ENCODE measurements around the gene SIRPA. TPM values are rescaled to one million over a fixed set of nuclear protein-coding genes. Genes with fewer than 3 reads are reported as not detected.

Gene SIRPA
- total RNA-seq, 1 experiment from 2014 or later: 8.9 TPM

DNA sequence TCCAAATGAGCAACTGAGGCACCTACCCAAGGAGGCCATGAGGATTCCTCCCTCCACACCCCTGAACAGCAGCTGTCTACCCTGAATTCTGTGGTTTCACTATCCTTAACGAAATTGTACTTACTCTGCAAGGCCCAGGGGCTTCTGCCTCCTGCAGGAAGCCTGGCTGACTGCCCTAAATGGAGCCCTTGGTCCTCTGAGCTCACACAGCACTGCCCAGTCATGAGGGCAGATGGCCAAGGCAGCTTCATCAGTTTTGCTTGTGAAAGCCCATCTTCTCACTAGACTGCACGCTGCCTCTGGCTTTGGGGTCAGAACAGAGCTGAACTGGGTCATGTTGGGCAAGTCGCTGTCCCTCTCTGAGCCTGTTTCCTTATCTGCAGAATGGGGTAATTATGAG, 26.4 kb upstream of the SIRPA start (continued):
- TF ChIP-seq AR (CRISPR knock-in tag; IDR thresholded peaks at IDR 0.05): no peak
- no peak for TF ChIP-seq FOXP1 (CRISPR knock-in tag; IDR thresholded peaks at IDR 0.05; ENCODE audit: borderline replicate concordance)
- TF ChIP-seq TCF7 (CRISPR knock-in tag; IDR thresholded peaks at IDR 0.05; ENCODE audit: low read depth): no peak
- no peak for TF ChIP-seq CREB1 (CRISPR knock-in tag; IDR thresholded peaks at IDR 0.05)
- no peak for TF ChIP-seq USF2 (CRISPR knock-in tag; IDR thresholded peaks at IDR 0.05)
- TF ChIP-seq ZNF317 (CRISPR knock-in tag; IDR thresholded peaks at IDR 0.05; ENCODE audit: borderline replicate concordance, low read depth): no peak
- TF ChIP-seq, protein P1, sequence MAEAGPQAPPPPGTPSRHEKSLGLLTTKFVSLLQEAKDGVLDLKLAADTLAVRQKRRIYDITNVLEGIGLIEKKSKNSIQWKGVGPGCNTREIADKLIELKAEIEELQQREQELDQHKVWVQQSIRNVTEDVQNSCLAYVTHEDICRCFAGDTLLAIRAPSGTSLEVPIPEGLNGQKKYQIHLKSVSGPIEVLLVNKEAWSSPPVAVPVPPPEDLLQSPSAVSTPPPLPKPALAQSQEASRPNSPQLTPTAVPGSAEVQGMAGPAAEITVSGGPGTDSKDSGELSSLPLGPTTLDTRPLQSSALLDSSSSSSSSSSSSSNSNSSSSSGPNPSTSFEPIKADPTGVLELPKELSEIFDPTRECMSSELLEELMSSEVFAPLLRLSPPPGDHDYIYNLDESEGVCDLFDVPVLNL (CRISPR knock-in tag; IDR thresholded peaks at IDR 0.05; ENCODE audit: borderline replicate concordance, low read depth): no peak
- no peak for TF ChIP-seq ZNF425 (CRISPR knock-in tag; conservative IDR thresholded peaks at IDR 0.05)
- TF ChIP-seq, protein P2, sequence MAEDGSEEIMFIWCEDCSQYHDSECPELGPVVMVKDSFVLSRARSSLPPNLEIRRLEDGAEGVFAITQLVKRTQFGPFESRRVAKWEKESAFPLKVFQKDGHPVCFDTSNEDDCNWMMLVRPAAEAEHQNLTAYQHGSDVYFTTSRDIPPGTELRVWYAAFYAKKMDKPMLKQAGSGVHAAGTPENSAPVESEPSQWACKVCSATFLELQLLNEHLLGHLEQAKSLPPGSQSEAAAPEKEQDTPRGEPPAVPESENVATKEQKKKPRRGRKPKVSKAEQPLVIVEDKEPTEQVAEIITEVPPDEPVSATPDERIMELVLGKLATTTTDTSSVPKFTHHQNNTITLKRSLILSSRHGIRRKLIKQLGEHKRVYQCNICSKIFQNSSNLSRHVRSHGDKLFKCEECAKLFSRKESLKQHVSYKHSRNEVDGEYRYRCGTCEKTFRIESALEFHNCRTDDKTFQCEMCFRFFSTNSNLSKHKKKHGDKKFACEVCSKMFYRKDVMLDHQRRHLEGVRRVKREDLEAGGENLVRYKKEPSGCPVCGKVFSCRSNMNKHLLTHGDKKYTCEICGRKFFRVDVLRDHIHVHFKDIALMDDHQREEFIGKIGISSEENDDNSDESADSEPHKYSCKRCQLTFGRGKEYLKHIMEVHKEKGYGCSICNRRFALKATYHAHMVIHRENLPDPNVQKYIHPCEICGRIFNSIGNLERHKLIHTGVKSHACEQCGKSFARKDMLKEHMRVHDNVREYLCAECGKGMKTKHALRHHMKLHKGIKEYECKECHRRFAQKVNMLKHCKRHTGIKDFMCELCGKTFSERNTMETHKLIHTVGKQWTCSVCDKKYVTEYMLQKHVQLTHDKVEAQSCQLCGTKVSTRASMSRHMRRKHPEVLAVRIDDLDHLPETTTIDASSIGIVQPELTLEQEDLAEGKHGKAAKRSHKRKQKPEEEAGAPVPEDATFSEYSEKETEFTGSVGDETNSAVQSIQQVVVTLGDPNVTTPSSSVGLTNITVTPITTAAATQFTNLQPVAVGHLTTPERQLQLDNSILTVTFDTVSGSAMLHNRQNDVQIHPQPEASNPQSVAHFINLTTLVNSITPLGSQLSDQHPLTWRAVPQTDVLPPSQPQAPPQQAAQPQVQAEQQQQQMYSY (CRISPR knock-in tag; IDR thresholded peaks at IDR 0.05): no peak
- no peak for TF ChIP-seq NR1H2 (CRISPR knock-in tag; IDR thresholded peaks at IDR 0.05)
- no peak for TF ChIP-seq E2F5 (CRISPR knock-in tag; IDR thresholded peaks at IDR 0.05)

- ChIA-PET CTCF (interaction anchor here (0.9 kb wide), 1 partner anchor 68 kb away, joined by 3 read pairs; no protein-coding TSS in a partner anchor), POLR2A (no interaction called here)
- DNase-seq (ENCODE audit: low spot score): no peak
- TF ChIP-seq, protein P3, sequence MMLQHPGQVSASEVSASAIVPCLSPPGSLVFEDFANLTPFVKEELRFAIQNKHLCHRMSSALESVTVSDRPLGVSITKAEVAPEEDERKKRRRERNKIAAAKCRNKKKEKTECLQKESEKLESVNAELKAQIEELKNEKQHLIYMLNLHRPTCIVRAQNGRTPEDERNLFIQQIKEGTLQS (CRISPR knock-in tag; conservative IDR thresholded peaks at IDR 0.05): no peak
- no peak for TF ChIP-seq ZNF263 (CRISPR knock-in tag; IDR thresholded peaks at IDR 0.05; ENCODE audit: low read depth)
- no peak for TF ChIP-seq CBFB (CRISPR knock-in tag; IDR thresholded peaks at IDR 0.05; ENCODE audit: low read depth)
- TF ChIP-seq MAX (CRISPR knock-in tag; IDR thresholded peaks at IDR 0.05): no peak
- no peak for TF ChIP-seq GABPB1 (CRISPR knock-in tag; IDR thresholded peaks at IDR 0.05)
- TF ChIP-seq, protein P4, sequence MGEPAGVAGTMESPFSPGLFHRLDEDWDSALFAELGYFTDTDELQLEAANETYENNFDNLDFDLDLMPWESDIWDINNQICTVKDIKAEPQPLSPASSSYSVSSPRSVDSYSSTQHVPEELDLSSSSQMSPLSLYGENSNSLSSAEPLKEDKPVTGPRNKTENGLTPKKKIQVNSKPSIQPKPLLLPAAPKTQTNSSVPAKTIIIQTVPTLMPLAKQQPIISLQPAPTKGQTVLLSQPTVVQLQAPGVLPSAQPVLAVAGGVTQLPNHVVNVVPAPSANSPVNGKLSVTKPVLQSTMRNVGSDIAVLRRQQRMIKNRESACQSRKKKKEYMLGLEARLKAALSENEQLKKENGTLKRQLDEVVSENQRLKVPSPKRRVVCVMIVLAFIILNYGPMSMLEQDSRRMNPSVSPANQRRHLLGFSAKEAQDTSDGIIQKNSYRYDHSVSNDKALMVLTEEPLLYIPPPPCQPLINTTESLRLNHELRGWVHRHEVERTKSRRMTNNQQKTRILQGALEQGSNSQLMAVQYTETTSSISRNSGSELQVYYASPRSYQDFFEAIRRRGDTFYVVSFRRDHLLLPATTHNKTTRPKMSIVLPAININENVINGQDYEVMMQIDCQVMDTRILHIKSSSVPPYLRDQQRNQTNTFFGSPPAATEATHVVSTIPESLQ (CRISPR knock-in tag; IDR thresholded peaks at IDR 0.05): no peak
- TF ChIP-seq, protein P2 (CRISPR knock-in tag; IDR thresholded peaks at IDR 0.05): no peak
Observed at GRCh38 chr20:1870323-1870722, 24.9 kb upstream of the SIRPA start.

More at GRCh38 chr20:1870323-1870722, 24.9 kb upstream of the SIRPA start:
- no peak overlapping the region for H3K4me3 Mint-ChIP-seq
- H3K9me3 Mint-ChIP-seq: peaks cover 5% of the 10 kb centered on the region
- H3K36me3 Mint-ChIP-seq: no peaks in the 10 kb centered on the region
- H3K27me3 Mint-ChIP-seq (ENCODE audit: low read depth): no peaks in the 10 kb centered on the region
- peaks cover 13% of the 10 kb centered on the region for H3K4me1 Mint-ChIP-seq
- H3K27ac Mint-ChIP-seq: no peak overlapping the region
- no peak for ATAC-seq
